Right lobe of liver (tissue), 4 donors: ENCODE data around the gene HOXA10.

Experiments used
- CTCF ChIP-seq, 4 donors: fragments of 200-600 bp in 3 of 4; fragments of 450-650 bp in 1 of 4; IDR thresholded peaks; one replicate each; pipeline versions ENCODE4 v1.5.1 to v1.8.0; 2016 to 2022; ENCODE audit warnings: antibody characterized with exemption in 4 of 4, mild to moderate bottlenecking in 2 of 4
- POLR2A ChIP-seq: fragments of 450-650 bp; IDR thresholded peaks from one replicate; pipeline ENCODE4 v1.6.1; 2017; ENCODE audit warnings: antibody characterized with exemption, mild to moderate bottlenecking
- donor health status: DM: no; HTN: no; CAD: no.
- donor health status: DM: no; HTN: no; CAD: no.
- donor health status: DM: no; HTN: yes; CAD: no.

GRCh38 chr7:27221201-27221797 is 47.2 kb upstream of the HOXA10 start:
- TF ChIP-seq CTCF (IDR thresholded peaks at IDR 0.05): no peak
- no peak for TF ChIP-seq POLR2A
